CD14-positive monocyte (primary cell): ENCODE data around the gene ATF1. TPM values are rescaled to one million over a fixed set of nuclear protein-coding genes. Genes with fewer than 3 reads are reported as not detected.
"Not testable (repeated sequence)": the region's sequence is repeated elsewhere in the genome, so short reads cannot be mapped to it uniquely, and the experiment has no call there.

Experiments used
- DNase-seq, 3 donors: peaks; one replicate each; pipeline ENCODE4 v3.0.0-alpha.2; 2011 to 2022
- H2AFZ ChIP-seq: 2 replicates; pipeline ENCODE4 v1.6.0; 2012; ENCODE audit warnings: mild to moderate bottlenecking, low read depth, low read length, inconsistent platforms; ENCODE audit not compliant: insufficient read depth, poor library complexity, severe bottlenecking
- H3K27ac ChIP-seq, 2 donors: 1 replicate in 1 of 2; 2 replicates in 1 of 2; pipeline ENCODE4 v1.5.1; 2012 to 2013; ENCODE audit warnings: low read length in 2 of 2, control low read depth in 1 of 2, inconsistent platforms in 1 of 2, low read depth in 1 of 2, mild to moderate bottlenecking in 1 of 2
- H3K27me3 ChIP-seq, 2 donors: one replicate each; pipeline versions ENCODE4 v1.6.0 to v1.6.1; 2011 to 2013; ENCODE audit warnings: low read length in 2 of 2; ENCODE audit not compliant: control insufficient read depth in 2 of 2, insufficient read depth in 2 of 2
- H3K36me3 ChIP-seq, 2 donors: replicated peaks in 1 of 2; 1 replicate in 1 of 2; 2 replicates in 1 of 2; pipeline versions ENCODE4 v1.5.1 to v1.6.1; 2012 to 2013; ENCODE audit warnings: low read length in 2 of 2, control low read depth in 1 of 2, inconsistent platforms in 1 of 2, mild to moderate bottlenecking in 1 of 2; ENCODE audit not compliant: insufficient read depth in 2 of 2, control insufficient read depth in 1 of 2
- H3K4me1 ChIP-seq, 2 donors: 1 replicate in 1 of 2; 2 replicates in 1 of 2; pipeline versions ENCODE4 v1.5.1 to v1.6.1; 2012 to 2013; ENCODE audit warnings: low read length in 2 of 2, control low read depth in 1 of 2, inconsistent platforms in 1 of 2, mild to moderate bottlenecking in 1 of 2, moderate library complexity in 1 of 2; ENCODE audit not compliant: insufficient read depth in 2 of 2, control insufficient read depth in 1 of 2
- H3K4me2 ChIP-seq: replicated peaks from 2 replicates; pipeline ENCODE3; 2012; ENCODE audit warnings: low read length, moderate library complexity, mild to moderate bottlenecking; ENCODE audit not compliant: poor library complexity, severe bottlenecking; ENCODE audit errors: extremely low read depth
- H3K4me3 ChIP-seq, 3 experiments: fragments of 200-600 bp in 1 of 3; sonication (generic) in 1 of 3; replicated peaks in 1 of 3; 1 replicate in 2 of 3; 2 replicates in 1 of 3; pipeline ENCODE4 v1.5.1; 2011 to 2013; ENCODE audit warnings: low read length in 3 of 3, mild to moderate bottlenecking in 3 of 3, control low read depth in 2 of 3, low read depth in 2 of 3, inconsistent platforms in 1 of 3, moderate library complexity in 1 of 3
- H3K79me2 ChIP-seq: 2 replicates; pipeline ENCODE4 v1.6.0; 2012; ENCODE audit warnings: mild to moderate bottlenecking, control low read depth, inconsistent platforms, low read length, moderate library complexity; ENCODE audit not compliant: insufficient read depth
- H3K9ac ChIP-seq: 2 replicates; pipeline ENCODE4 v1.6.0; 2017; ENCODE audit warnings: low read length, mild to moderate bottlenecking; ENCODE audit not compliant: insufficient read depth, poor library complexity, severe bottlenecking
- H3K9me3 ChIP-seq, 2 donors: replicated peaks in 1 of 2; 1 replicate in 1 of 2; 2 replicates in 1 of 2; pipeline versions ENCODE4 v1.5.1 to v1.6.1; 2012 to 2013; ENCODE audit warnings: low read length in 2 of 2, control low read depth in 1 of 2; ENCODE audit not compliant: control insufficient read depth in 1 of 2, insufficient read depth in 1 of 2
- H4K20me1 ChIP-seq: 2 replicates; pipeline ENCODE4 v1.6.0; 2012; ENCODE audit warnings: mild to moderate bottlenecking, low read length, control low read depth, moderate library complexity; ENCODE audit not compliant: insufficient read depth
- H3K27ac Mint-ChIP-seq, 7 donors: one replicate each; pipeline ENCODE4 v1.8.0; 2020; ENCODE audit warnings: mild to moderate bottlenecking in 7 of 7, mixed read lengths in 7 of 7, moderate library complexity in 6 of 7, inconsistent platforms in 2 of 7
- H3K27me3 Mint-ChIP-seq, 3 donors: one replicate each; pipeline ENCODE4 v1.8.0; 2021 to 2022; ENCODE audit warnings: low read depth in 3 of 3, mild to moderate bottlenecking in 3 of 3, mixed read lengths in 3 of 3, moderate library complexity in 3 of 3, inconsistent platforms in 1 of 3
- H3K36me3 Mint-ChIP-seq, 2 donors: one replicate each; pipeline ENCODE4 v1.8.0; 2020; ENCODE audit warnings: mixed read lengths in 2 of 2, inconsistent platforms in 1 of 2, mild to moderate bottlenecking in 1 of 2
- H3K4me1 Mint-ChIP-seq: one replicate; pipeline ENCODE4 v1.8.0; 2020; ENCODE audit warnings: mild to moderate bottlenecking, mixed read lengths
- H3K4me3 Mint-ChIP-seq, 2 donors: one replicate each; pipeline ENCODE4 v1.8.0; 2020; ENCODE audit warnings: mild to moderate bottlenecking in 2 of 2, mixed read lengths in 2 of 2, moderate library complexity in 1 of 2
- H3K9me3 Mint-ChIP-seq, 7 donors: one replicate each; pipeline ENCODE4 v1.8.0; 2020 to 2022; ENCODE audit warnings: mixed read lengths in 7 of 7, mild to moderate bottlenecking in 6 of 7, moderate library complexity in 6 of 7, inconsistent platforms in 2 of 7
- WGBS: methylation state at CpG from one replicate; pipeline ENCODE4 v1.1.5; 2013; ENCODE audit warnings: missing lambda C conversion rate; ENCODE audit not compliant: insufficient coverage; 5-methylcytosine and 5-hydroxymethylcytosine counted together
- intact Hi-C, 2 donors: fragments of 100-400 bp; cut with micrococcal nuclease; formaldehyde crosslinking; loops; one replicate each; pipeline versions ENCODE4 v1.15.0 to v1.15.1; 2023
- polyA plus RNA-seq, 3 donors: library from polyadenylated mRNA; depleted of rRNA in 1 of 3; unstranded in 2 of 3; stranded (reverse) in 1 of 3; fragments of 300-500 nt in 2 of 3; fragments of >200 nt in 1 of 3; fragmentation: Illumina TruSeq in 2 of 3; gene quantifications; 1 replicate in 2 of 3; 2 replicates in 1 of 3; pipeline ENCODE4 v1.2.3, GENCODE V29; 2012 to 2021
- TF ChIP-seq, protein P1 (sequence below): fragments of 200-600 bp; IDR thresholded peaks from one replicate; pipeline ENCODE4 v1.8.0; 2022; ENCODE audit warnings: antibody characterized with exemption, mild to moderate bottlenecking

Gene ATF1
- polyA plus RNA-seq, 3 donors, result 12.6 to 21.9 (median 21.5) TPM

GRCh38 chr12:50814921-50815320 lies 51.0 kb downstream of the ATF1 start:
- H3K79me2 ChIP-seq, H3K9me3 ChIP-seq, intact Hi-C loops, H3K27me3 ChIP-seq, H3K9ac ChIP-seq, H3K9me3 Mint-ChIP-seq, H2AFZ ChIP-seq, H3K4me2 ChIP-seq, H3K4me1 ChIP-seq, H3K27ac Mint-ChIP-seq, DNase-seq, H4K20me1 ChIP-seq, H3K4me1 Mint-ChIP-seq, H3K4me3 ChIP-seq, H3K27ac ChIP-seq, H3K4me3 Mint-ChIP-seq, H3K27me3 Mint-ChIP-seq: not testable (repeated sequence)
- H3K36me3 ChIP-seq, result peaks cover 84 to 98% of the 10 kb centered on the region in 2 donors
- peaks cover 66 to 90% of the 10 kb centered on the region in 2 donors for H3K36me3 Mint-ChIP-seq
- WGBS, result 100% methylated on average over 6 of the region's 7 CpGs

DNA sequence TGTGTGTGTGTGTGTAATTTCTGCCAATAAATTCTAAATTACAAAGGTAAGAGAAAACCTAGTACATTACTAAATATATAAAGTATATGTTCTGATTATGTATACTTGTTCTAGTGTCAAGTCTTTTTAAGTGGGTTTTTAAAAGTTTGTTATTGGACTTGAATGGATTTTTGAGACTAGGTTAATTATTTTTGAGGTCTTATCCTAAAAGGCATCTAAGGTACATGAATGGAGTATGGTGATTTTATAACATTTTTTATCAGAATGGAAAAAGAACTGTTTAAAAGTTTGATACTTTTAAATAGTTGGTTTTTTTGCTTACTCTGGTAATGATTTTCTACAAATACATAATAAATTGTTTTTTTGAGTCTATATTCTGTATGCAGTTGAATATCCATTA lies 56.3 kb downstream of the ATF1 start:
- Mint-ChIP-seq H3K4me1 (peaks cover 3% of the 10 kb centered on the region), H3K27me3 (no peaks in the 10 kb centered on the region), H3K4me3 (no peak overlapping the region), H3K9me3 (no peaks in the 10 kb centered on the region), H3K27ac (no peak overlapping the region), H3K36me3 (peaks cover 36 to 50% of the 10 kb centered on the region in 2 donors)
- no peak overlapping the region for H3K9ac ChIP-seq
- H3K4me3 ChIP-seq, result no peak overlapping the region
- no peaks in the 10 kb centered on the region for H3K27me3 ChIP-seq
- H3K4me1 ChIP-seq, result peaks cover 0 to 3% of the 10 kb centered on the region in 2 donors
- peaks cover 45 to 61% of the 10 kb centered on the region in 2 donors for H3K36me3 ChIP-seq
- no peaks in the 10 kb centered on the region for H4K20me1 ChIP-seq
- no peaks in the 10 kb centered on the region for H3K79me2 ChIP-seq
- no peak overlapping the region for H3K4me2 ChIP-seq
- no peak for DNase-seq
- intact Hi-C loops, result no loop called here
- TF ChIP-seq, protein P1, sequence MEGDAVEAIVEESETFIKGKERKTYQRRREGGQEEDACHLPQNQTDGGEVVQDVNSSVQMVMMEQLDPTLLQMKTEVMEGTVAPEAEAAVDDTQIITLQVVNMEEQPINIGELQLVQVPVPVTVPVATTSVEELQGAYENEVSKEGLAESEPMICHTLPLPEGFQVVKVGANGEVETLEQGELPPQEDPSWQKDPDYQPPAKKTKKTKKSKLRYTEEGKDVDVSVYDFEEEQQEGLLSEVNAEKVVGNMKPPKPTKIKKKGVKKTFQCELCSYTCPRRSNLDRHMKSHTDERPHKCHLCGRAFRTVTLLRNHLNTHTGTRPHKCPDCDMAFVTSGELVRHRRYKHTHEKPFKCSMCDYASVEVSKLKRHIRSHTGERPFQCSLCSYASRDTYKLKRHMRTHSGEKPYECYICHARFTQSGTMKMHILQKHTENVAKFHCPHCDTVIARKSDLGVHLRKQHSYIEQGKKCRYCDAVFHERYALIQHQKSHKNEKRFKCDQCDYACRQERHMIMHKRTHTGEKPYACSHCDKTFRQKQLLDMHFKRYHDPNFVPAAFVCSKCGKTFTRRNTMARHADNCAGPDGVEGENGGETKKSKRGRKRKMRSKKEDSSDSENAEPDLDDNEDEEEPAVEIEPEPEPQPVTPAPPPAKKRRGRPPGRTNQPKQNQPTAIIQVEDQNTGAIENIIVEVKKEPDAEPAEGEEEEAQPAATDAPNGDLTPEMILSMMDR, result no peak
- H2AFZ ChIP-seq, result no peak overlapping the region
- no peaks in the 10 kb centered on the region for H3K9me3 ChIP-seq
- H3K27ac ChIP-seq, result no peak overlapping the region
